G401 (cell line): ENCODE measurements around the gene FXYD5. TPM values are rescaled to one million over a fixed set of nuclear protein-coding genes. Genes with fewer than 3 reads are reported as not detected.
"Not testable (repeated sequence)": the region's sequence is repeated elsewhere in the genome, so short reads cannot be mapped to it uniquely, and the experiment has no call there.

Experiments used
- DNase-seq: peaks from one replicate; pipeline ENCODE4 v3.0.0-alpha.2; 2015; ENCODE audit warnings: low spot score
- in situ Hi-C: cut with HindIII; loops from 2 replicates; pipeline ENCODE4 v1.10.0; 2016; ENCODE audit warnings: low sequenced_read_pairs, mixed read lengths
- total RNA-seq: library from RNA; depleted of rRNA; stranded (reverse); fragments of >200 nt; shearing (Covaris generic); gene quantifications from 2 replicates; pipeline ENCODE4 v1.2.3, GENCODE V29; 2014

FXYD5 gene
- total RNA-seq, 1 experiment from 2014 or later, result not detected

GRCh38 chr19:35168196-35168595, 13.7 kb downstream of the FXYD5 start:
- DNase-seq, result no peak
- in situ Hi-C loops, result no loop called here

GRCh38 chr19:35169221-35169995, 14.9 kb downstream of the FXYD5 start:
- in situ Hi-C loops, result no loop called here
- no peak for DNase-seq

GRCh38 chr19:35170359-35171061, 16.0 kb downstream of the FXYD5 start:
- in situ Hi-C loops, result no loop called here
- DNase-seq, result no peak

- DNase-seq, result no peak
- in situ Hi-C loops, result no loop called here
Measured at GRCh38 chr19:35171730-35172129, 17.2 kb downstream of the FXYD5 start.

GRCh38 chr19:35174226-35174625, 19.7 kb downstream of the FXYD5 start:
- DNase-seq, result no peak
- in situ Hi-C loops, result no loop called here

- no peak for DNase-seq
- in situ Hi-C loops, result no loop called here
Measured at GRCh38 chr19:35176181-35176570, 21.6 kb downstream of the FXYD5 start.

- in situ Hi-C loops, result no loop called here
- DNase-seq, result no peak
Measured at GRCh38 chr19:35177377-35178274, 23.1 kb downstream of the FXYD5 start.

GRCh38 chr19:35178701-35179100, 24.2 kb downstream of the FXYD5 start:
- DNase-seq, result no peak
- in situ Hi-C loops, result no loop called here

GRCh38 chr19:35179830-35180229, 25.3 kb downstream of the FXYD5 start:
- DNase-seq, result no peak
- in situ Hi-C loops, result no loop called here

GRCh38 chr19:35181387-35181786, 26.9 kb downstream of the FXYD5 start:
- in situ Hi-C loops, result no loop called here

GRCh38 chr19:35184267-35184666, 29.7 kb downstream of the FXYD5 start:
- no peak for DNase-seq
- in situ Hi-C loops, result no loop called here

More at GRCh38 chr19:35181387-35181786, 26.9 kb downstream of the FXYD5 start:
- DNase-seq, result no peak

GRCh38 chr19:35184884-35185283, 30.3 kb downstream of the FXYD5 start:
- no peak for DNase-seq
- in situ Hi-C loops, result no loop called here

- DNase-seq, result no peak
- in situ Hi-C loops, result no loop called here
Measured at GRCh38 chr19:35194012-35194984, 39.8 kb downstream of the FXYD5 start.

GRCh38 chr19:35195830-35196229, 41.3 kb downstream of the FXYD5 start:
- in situ Hi-C loops, result no loop called here
- DNase-seq, result no peak

- DNase-seq, in situ Hi-C loops: not testable (repeated sequence)
Measured at GRCh38 chr19:35196861-35197260, 42.3 kb downstream of the FXYD5 start.

GRCh38 chr19:35199481-35199880, 44.9 kb downstream of the FXYD5 start:
- in situ Hi-C loops, result no loop called here
- no peak for DNase-seq

- in situ Hi-C loops, result no loop called here
- DNase-seq, result no peak
Measured at GRCh38 chr19:35202722-35203688, 48.5 kb downstream of the FXYD5 start.
